IMR-90 (cell line): ENCODE measurements around the gene ABTB1. TPM values are rescaled to one million over a fixed set of nuclear protein-coding genes. Genes with fewer than 3 reads are reported as not detected.

ENCODE experiments used
- ATAC-seq: fragments of 200-7000 bp; cut with Tn5 transposase; 2 replicates; pipeline ENCODE4 v1.9.1; 2020; ENCODE audit warnings: low read depth, mild to moderate bottlenecking, moderate library complexity
- BruUV-seq: library from RNA; stranded (reverse); fragments of 400-500 nt; replicated peaks from 2 replicates; lab custom pipeline; 2021; lab: Mats Ljungman, UMichigan
- CTCF ChIA-PET: fragments of 300-600 bp; formaldehyde crosslinking; extraction: SDS; loops from one replicate; lab custom pipeline; 2021; ENCODE audit warnings: antibody characterized with exemption; lab: Yijun Ruan, JAX
- POLR2A ChIA-PET: fragments of 300-600 bp; sonication (Branson Sonifier 250); formaldehyde crosslinking; loops from one replicate; lab custom pipeline; 2022; ENCODE audit warnings: antibody characterized with exemption; ENCODE audit not compliant: unreplicated experiment; lab: Charles Lee
- DNase-seq: peaks from one replicate; pipeline ENCODE4 v3.0.0; 2013
- H2AFZ ChIP-seq: replicated peaks from 2 replicates; pipeline ENCODE3; 2013; ENCODE audit warnings: low read length, mild to moderate bottlenecking; ENCODE audit not compliant: poor library complexity
- H2AK5ac ChIP-seq: 2 replicates; pipeline ENCODE4 v1.6.1; 2013; ENCODE audit warnings: low read depth, low read length, inconsistent platforms
- H2AK9ac ChIP-seq: replicated peaks from 2 replicates; pipeline ENCODE3; 2013; ENCODE audit warnings: mild to moderate bottlenecking, low read depth, low read length, moderate library complexity; ENCODE audit not compliant: poor library complexity
- H2BK120ac ChIP-seq: 2 replicates; pipeline ENCODE4 v1.6.1; 2013; ENCODE audit warnings: low read depth, low read length, inconsistent platforms
- H2BK15ac ChIP-seq: 3 replicates; pipeline ENCODE4 v1.6.1; 2013; ENCODE audit warnings: low read depth, low read length, inconsistent platforms
- H2BK20ac ChIP-seq: 2 replicates; pipeline ENCODE4 v1.6.1; 2013; ENCODE audit warnings: low read depth, mild to moderate bottlenecking, inconsistent platforms, low read length, moderate library complexity
- H2BK5ac ChIP-seq: 2 replicates; pipeline ENCODE4 v1.6.1; 2013; ENCODE audit warnings: mild to moderate bottlenecking, low read depth, low read length, inconsistent platforms; ENCODE audit not compliant: poor library complexity, severe bottlenecking
- H3K14ac ChIP-seq: replicated peaks from 2 replicates; pipeline ENCODE4 v1.6.1; 2013; ENCODE audit warnings: low read depth, low read length, inconsistent platforms
- H3K18ac ChIP-seq: 2 replicates; pipeline ENCODE4 v1.6.1; 2013; ENCODE audit warnings: low read depth, low read length, control low read depth
- H3K23ac ChIP-seq: 2 replicates; pipeline ENCODE4 v1.6.1; 2013; ENCODE audit warnings: low read depth, low read length, inconsistent platforms
- H3K27ac ChIP-seq: 2 replicates; pipeline ENCODE4 v1.5.1; 2013; ENCODE audit warnings: mild to moderate bottlenecking, control low read depth, low read length; ENCODE audit not compliant: insufficient read depth
- H3K27me3 ChIP-seq: 2 replicates; pipeline ENCODE4 v1.6.1; 2013; ENCODE audit warnings: low read length; ENCODE audit not compliant: control insufficient read depth, insufficient read depth
- H3K36me3 ChIP-seq: 2 replicates; pipeline ENCODE4 v1.6.1; 2013; ENCODE audit warnings: low read length, mixed read lengths; ENCODE audit not compliant: control insufficient read depth, insufficient read depth
- H3K4ac ChIP-seq: 2 replicates; pipeline ENCODE4 v1.6.1; 2013; ENCODE audit warnings: low read depth, low read length, inconsistent platforms
- H3K4me1 ChIP-seq: 2 replicates; pipeline ENCODE4 v1.6.1; 2013; ENCODE audit warnings: low read length, mixed read lengths; ENCODE audit not compliant: control insufficient read depth, insufficient read depth
- H3K4me2 ChIP-seq: 2 replicates; pipeline ENCODE4 v1.6.1; 2013; ENCODE audit warnings: low read depth, mild to moderate bottlenecking, control low read depth, low read length, moderate library complexity
- H3K4me3 ChIP-seq: 2 replicates; pipeline ENCODE4 v1.5.1; 2013; ENCODE audit warnings: low read depth, mild to moderate bottlenecking, control low read depth, low read length, moderate library complexity; ENCODE audit not compliant: insufficient read depth
- H3K56ac ChIP-seq: 2 replicates; pipeline ENCODE4 v1.6.1; 2013; ENCODE audit warnings: low read length, inconsistent platforms; ENCODE audit not compliant: insufficient read depth; ENCODE audit errors: extremely low read depth
- H3K79me1 ChIP-seq, 2 experiments: 2 replicates each; pipeline ENCODE4 v1.6.1; 2013; ENCODE audit warnings: low read length in 2 of 2, inconsistent platforms in 1 of 2, low read depth in 1 of 2
- H3K9ac ChIP-seq: 2 replicates; pipeline ENCODE4 v1.6.1; 2013; ENCODE audit warnings: low read depth, low read length, control low read depth
- H3K9me1 ChIP-seq: 2 replicates; pipeline ENCODE4 v1.6.1; 2013; ENCODE audit warnings: low read length, inconsistent platforms; ENCODE audit not compliant: insufficient read depth
- H3K9me3 ChIP-seq: 2 replicates; pipeline ENCODE4 v1.6.1; 2013; ENCODE audit warnings: low read length; ENCODE audit not compliant: control insufficient read depth, insufficient read depth
- H4K20me1 ChIP-seq: 2 replicates; pipeline ENCODE4 v1.6.1; 2013; ENCODE audit warnings: low read length, inconsistent platforms; ENCODE audit not compliant: insufficient read depth
- H4K5ac ChIP-seq: 2 replicates; pipeline ENCODE4 v1.6.1; 2013; ENCODE audit warnings: mild to moderate bottlenecking, low read depth, low read length, control low read depth
- H4K8ac ChIP-seq, 2 experiments: 2 replicates each; pipeline ENCODE4 v1.6.1; 2013; ENCODE audit warnings: low read depth in 2 of 2, low read length in 2 of 2, control low read depth in 1 of 2, inconsistent platforms in 1 of 2
- H4K91ac ChIP-seq: 2 replicates; pipeline ENCODE4 v1.6.1; 2013; ENCODE audit warnings: low read depth, low read length, inconsistent platforms; ENCODE audit not compliant: insufficient read depth
- BHLHE40 ChIP-seq: fragments of 150-350 bp; IDR thresholded peaks from 2 replicates; pipeline ENCODE4 v1.6.1; 2016; ENCODE audit warnings: mild to moderate bottlenecking, low read depth, low read length
- CHD1 ChIP-seq: IDR thresholded peaks from 2 replicates; pipeline ENCODE4 v1.6.1; 2012; ENCODE audit warnings: low read depth, low read length, improper control_type of control experiment
- FOS ChIP-seq: fragments of 150-350 bp; IDR thresholded peaks from 2 replicates; pipeline ENCODE4 v1.6.1; 2016; ENCODE audit warnings: low read depth, low read length
- MAFK ChIP-seq: IDR thresholded peaks from 2 replicates; pipeline ENCODE4 v1.6.1; 2012; ENCODE audit warnings: low read depth, low read length, improper control_type of control experiment
- MXI1 ChIP-seq: IDR thresholded peaks from 2 replicates; pipeline ENCODE4 v1.6.1; 2012; ENCODE audit warnings: low read depth, mild to moderate bottlenecking, low read length, moderate library complexity, borderline replicate concordance
- NFE2L2 ChIP-seq: fragments of 150-350 bp; IDR thresholded peaks from 2 replicates; pipeline ENCODE4 v1.6.1; 2016; ENCODE audit warnings: low read depth, mild to moderate bottlenecking, low read length
- POLR2A ChIP-seq: IDR thresholded peaks from 2 replicates; pipeline ENCODE4 v1.6.1; 2012; ENCODE audit warnings: mild to moderate bottlenecking, low read depth, low read length
- RAD21 ChIP-seq: IDR thresholded peaks from 2 replicates; pipeline ENCODE4 v1.6.1; 2012; ENCODE audit warnings: low read length, improper control_type of control experiment
- RFX5 ChIP-seq: IDR thresholded peaks from 2 replicates; pipeline ENCODE4 v1.8.0; 2012; ENCODE audit warnings: low read depth, mild to moderate bottlenecking, low read length, moderate library complexity
- SMC3 ChIP-seq: fragments of 150-350 bp; IDR thresholded peaks from 2 replicates; pipeline ENCODE4 v1.6.1; 2016; ENCODE audit warnings: low read depth, mild to moderate bottlenecking, antibody characterized with exemption, low read length, moderate library complexity
- WGBS, 2 experiments: methylation state at CpG; one replicate each; pipeline versions ENCODE4 v1.1.5 to v1.1.7; 2013; ENCODE audit warnings: missing lambda C conversion rate in 2 of 2; ENCODE audit not compliant: insufficient read length in 1 of 2; ENCODE audit errors: extremely low coverage in 2 of 2; 5-methylcytosine and 5-hydroxymethylcytosine counted together
- dilution Hi-C: fragments of 300-500 bp; cut with HindIII; formaldehyde crosslinking; loops from one replicate; pipeline ENCODE4 v1.14.3; 2018; ENCODE audit warnings: low sequenced_read_pairs; ENCODE audit not compliant: unreplicated experiment
- in situ Hi-C: fragments of 300-500 bp; cut with MboI; formaldehyde crosslinking; loops from 3 replicates; pipeline ENCODE4 v1.14.3; 2019; ENCODE audit warnings: low sequenced_read_pairs, inconsistent platforms, mixed read lengths
- intact Hi-C: fragments of 100-400 bp; cut with micrococcal nuclease; formaldehyde crosslinking; loops from 2 replicates; pipeline ENCODE4 v1.10.0; 2022
- polyA plus RNA-seq, 3 experiments: library from polyadenylated mRNA; depleted of rRNA; stranded (reverse); fragments of >200 nt; gene quantifications; 2 replicates each; pipeline ENCODE4 v1.2.3, GENCODE V29; 2012; ENCODE audit warnings: low replicate concordance in 1 of 3
- total RNA-seq: library from RNA; depleted of rRNA; stranded (reverse); fragments of >200 nt; gene quantifications from 2 replicates; pipeline ENCODE4 v1.2.3, GENCODE V29; 2012
- TF ChIP-seq, protein P1 (sequence below): fragments of 150-350 bp; IDR thresholded peaks from 2 replicates; pipeline ENCODE4 v1.6.1; 2017; ENCODE audit warnings: mild to moderate bottlenecking, antibody characterized with exemption, low read length, low read depth
- TF ChIP-seq, protein P2 (sequence below): conservative IDR thresholded peaks from 2 replicates; pipeline ENCODE4 v1.5.1; 2012; ENCODE audit warnings: mild to moderate bottlenecking, low read depth, low read length, improper control_type of control experiment
- TF ChIP-seq, protein P3 (sequence below): fragments of 150-350 bp; IDR thresholded peaks from 2 replicates; pipeline ENCODE4 v1.6.1; 2016; ENCODE audit warnings: low read depth, mild to moderate bottlenecking, low read length, moderate library complexity, borderline replicate concordance

ABTB1 gene
- total and polyA plus RNA-seq, 2 of the 4 experiments (the other 2 are of a cell fraction), result 3.2 to 23.0 TPM

DNA sequence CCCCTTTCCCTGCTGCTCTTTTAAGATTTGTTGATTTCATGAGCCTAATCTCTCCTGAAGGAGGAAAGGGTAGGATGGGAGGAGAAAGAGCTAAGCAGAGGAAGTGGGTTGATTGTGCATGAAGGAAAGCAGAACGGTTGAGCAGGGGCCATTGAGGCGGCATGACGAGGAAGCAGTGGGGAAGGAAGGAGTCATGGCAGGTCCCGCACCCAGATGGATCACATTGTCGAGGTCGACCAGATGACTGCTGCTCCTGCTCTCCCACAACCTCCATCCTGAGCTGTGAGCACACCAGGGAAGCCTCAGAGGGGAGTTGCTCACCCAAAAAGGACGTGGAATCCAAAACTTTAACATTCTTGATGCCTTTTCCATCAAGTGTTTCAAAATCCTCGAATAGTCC, 42.8 kb downstream of the ABTB1 start:
- H4K91ac ChIP-seq, result no peak overlapping the region
- no peaks in the 10 kb centered on the region for H3K9me3 ChIP-seq
- peaks cover 11% of the 10 kb centered on the region for H3K9me1 ChIP-seq
- 45% methylated on average over 3 of the region's 8 CpGs; no CpG with 5 or more reads in 1 of the 2 experiments for WGBS, 2 experiments
- no peaks in the 10 kb centered on the region for H4K20me1 ChIP-seq
- no peak overlapping the region for H3K14ac ChIP-seq
- DNase-seq (no peak), ATAC-seq (no peak)
- POLR2A ChIA-PET, result no interaction called here
- no peak overlapping the region for H3K23ac ChIP-seq
- no peak overlapping the region for H3K4me3 ChIP-seq
- H4K8ac ChIP-seq, result no peak overlapping the region
- no peak overlapping the region for H3K4ac ChIP-seq
- H2AK9ac ChIP-seq, result no peak overlapping the region
- dilution Hi-C loops, result no loop called here
- H3K27ac ChIP-seq, result no peak overlapping the region
- no peaks in the 10 kb centered on the region for H3K27me3 ChIP-seq
- H3K79me1 ChIP-seq, result peaks cover 5 to 45% of the 10 kb centered on the region in 2 experiments; a peak in 3 of 4 replicates
- peaks cover under 1% of the 10 kb centered on the region; the same call in 1 of the 2 replicates for H3K4me1 ChIP-seq
- no peak overlapping the region for H2AK5ac ChIP-seq
- BruUV-seq, result no TSS peak
- H2BK5ac ChIP-seq, result no peak overlapping the region
- intact Hi-C loops, result no loop called here
- H2BK120ac ChIP-seq, result no peak overlapping the region
- H3K56ac ChIP-seq, result no peak overlapping the region
- no peak overlapping the region for H4K5ac ChIP-seq
- no peak overlapping the region for H2BK20ac ChIP-seq
- peaks cover 17% of the 10 kb centered on the region for H3K36me3 ChIP-seq
- CTCF ChIA-PET, result no interaction called here
- no peak overlapping the region for H2AFZ ChIP-seq
- H3K9ac ChIP-seq, result no peak overlapping the region
- in situ Hi-C loops, result no loop called here
- no peak overlapping the region for H3K4me2 ChIP-seq
- TF ChIP-seq BHLHE40 (no peak), SMC3 (no peak), RAD21 (no peak), POLR2A (no peak), FOS (no peak), CHD1 (no peak), MAFK (no peak), MXI1 (no peak), RFX5 (no peak), NFE2L2 (no peak)
- TF ChIP-seq, protein P1, sequence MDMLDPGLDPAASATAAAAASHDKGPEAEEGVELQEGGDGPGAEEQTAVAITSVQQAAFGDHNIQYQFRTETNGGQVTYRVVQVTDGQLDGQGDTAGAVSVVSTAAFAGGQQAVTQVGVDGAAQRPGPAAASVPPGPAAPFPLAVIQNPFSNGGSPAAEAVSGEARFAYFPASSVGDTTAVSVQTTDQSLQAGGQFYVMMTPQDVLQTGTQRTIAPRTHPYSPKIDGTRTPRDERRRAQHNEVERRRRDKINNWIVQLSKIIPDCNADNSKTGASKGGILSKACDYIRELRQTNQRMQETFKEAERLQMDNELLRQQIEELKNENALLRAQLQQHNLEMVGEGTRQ, result no peak
- TF ChIP-seq, protein P2, sequence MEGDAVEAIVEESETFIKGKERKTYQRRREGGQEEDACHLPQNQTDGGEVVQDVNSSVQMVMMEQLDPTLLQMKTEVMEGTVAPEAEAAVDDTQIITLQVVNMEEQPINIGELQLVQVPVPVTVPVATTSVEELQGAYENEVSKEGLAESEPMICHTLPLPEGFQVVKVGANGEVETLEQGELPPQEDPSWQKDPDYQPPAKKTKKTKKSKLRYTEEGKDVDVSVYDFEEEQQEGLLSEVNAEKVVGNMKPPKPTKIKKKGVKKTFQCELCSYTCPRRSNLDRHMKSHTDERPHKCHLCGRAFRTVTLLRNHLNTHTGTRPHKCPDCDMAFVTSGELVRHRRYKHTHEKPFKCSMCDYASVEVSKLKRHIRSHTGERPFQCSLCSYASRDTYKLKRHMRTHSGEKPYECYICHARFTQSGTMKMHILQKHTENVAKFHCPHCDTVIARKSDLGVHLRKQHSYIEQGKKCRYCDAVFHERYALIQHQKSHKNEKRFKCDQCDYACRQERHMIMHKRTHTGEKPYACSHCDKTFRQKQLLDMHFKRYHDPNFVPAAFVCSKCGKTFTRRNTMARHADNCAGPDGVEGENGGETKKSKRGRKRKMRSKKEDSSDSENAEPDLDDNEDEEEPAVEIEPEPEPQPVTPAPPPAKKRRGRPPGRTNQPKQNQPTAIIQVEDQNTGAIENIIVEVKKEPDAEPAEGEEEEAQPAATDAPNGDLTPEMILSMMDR, result no peak
- TF ChIP-seq, protein P3, sequence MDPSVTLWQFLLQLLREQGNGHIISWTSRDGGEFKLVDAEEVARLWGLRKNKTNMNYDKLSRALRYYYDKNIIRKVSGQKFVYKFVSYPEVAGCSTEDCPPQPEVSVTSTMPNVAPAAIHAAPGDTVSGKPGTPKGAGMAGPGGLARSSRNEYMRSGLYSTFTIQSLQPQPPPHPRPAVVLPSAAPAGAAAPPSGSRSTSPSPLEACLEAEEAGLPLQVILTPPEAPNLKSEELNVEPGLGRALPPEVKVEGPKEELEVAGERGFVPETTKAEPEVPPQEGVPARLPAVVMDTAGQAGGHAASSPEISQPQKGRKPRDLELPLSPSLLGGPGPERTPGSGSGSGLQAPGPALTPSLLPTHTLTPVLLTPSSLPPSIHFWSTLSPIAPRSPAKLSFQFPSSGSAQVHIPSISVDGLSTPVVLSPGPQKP, result no peak
- H3K18ac ChIP-seq, result no peak overlapping the region
- H2BK15ac ChIP-seq, result no peak overlapping the region
